ENCODE measurements around the gene BHMT.

- no peak for TF ChIP-seq CTCF (IDR thresholded peaks at IDR 0.05)
- TF ChIP-seq POLR2A (IDR thresholded peaks at IDR 0.05), result no peak
Observed at GRCh38 chr5:79171635-79172245, 60.1 kb downstream of the BHMT start.

All from adrenal gland (tissue), 5 donors.